ENCODE results near the gene OBSL1. TPM values are rescaled to one million over a fixed set of nuclear protein-coding genes. Genes with fewer than 3 reads are reported as not detected.

OBSL1 gene
- total and polyA plus RNA-seq, 4 donors: 14.2 to 35.3 (median 27.3) TPM

DNA sequence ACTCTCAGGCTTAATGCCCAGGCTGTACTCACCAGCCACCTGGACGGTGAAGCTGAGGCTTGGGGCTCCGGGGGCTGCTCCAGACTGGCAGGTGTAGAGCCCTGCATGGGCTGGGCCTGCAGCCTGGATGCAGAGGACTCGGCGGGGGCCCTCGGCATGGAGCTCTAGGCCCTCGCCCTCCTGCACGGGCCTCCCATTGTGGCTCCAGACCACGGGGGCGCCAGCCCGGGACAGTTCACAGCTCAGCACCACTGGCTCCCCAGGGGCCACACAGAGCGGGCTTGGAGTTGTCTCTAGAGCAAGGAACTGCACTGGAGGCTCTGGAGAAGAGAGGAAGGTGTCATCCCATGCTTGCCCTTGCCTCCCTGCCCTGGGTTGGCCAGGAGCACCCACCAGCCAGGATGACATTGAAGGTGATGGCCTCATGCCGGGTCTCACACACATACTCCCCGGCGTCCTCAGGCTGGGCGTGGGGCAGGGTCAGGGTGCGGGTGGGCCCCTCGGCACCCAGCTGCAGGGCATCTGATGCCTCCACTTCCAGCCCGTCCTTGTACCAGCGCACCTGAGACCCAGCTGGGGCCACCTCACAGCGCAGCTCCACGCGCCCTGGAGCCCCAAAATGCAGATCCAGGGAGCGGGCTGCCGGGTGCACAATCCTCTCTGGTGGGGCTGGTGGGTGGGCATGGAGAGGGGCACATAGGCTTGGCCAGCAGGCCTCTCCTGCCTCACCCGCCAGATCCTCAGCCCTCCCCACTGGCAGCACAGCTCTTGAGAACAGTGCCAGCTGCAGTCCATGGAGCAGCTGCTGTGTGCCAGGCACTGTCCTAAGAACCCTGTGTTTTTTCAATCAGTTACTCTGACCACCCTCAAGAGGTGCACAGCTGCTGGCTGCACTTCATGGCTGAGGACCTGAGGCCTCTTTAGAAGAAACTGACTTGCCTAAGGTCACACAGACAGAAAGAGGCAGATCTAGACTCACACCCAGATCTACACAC, 13.3 kb downstream of the OBSL1 start:
- Histone ChIP-seq H3K36me3 (ENCODE audit: control insufficient read depth in 4 of 4, insufficient read depth in 3 of 4, low read depth in 1 of 4, low read length in 3 of 4) (no peaks in the 10 kb centered on the region), H3K9ac (ENCODE audit: low read depth in 1 of 2, low read length in 2 of 2) (no peak overlapping the region), H3K4me3 (ENCODE audit: low read depth in 1 of 3, low read length in 3 of 3) (no peak overlapping the region), H3K4me1 (ENCODE audit: control insufficient read depth in 4 of 4, insufficient read depth in 4 of 4, low read length in 3 of 4) (peaks cover 0 to 2% (median 2%) of the 10 kb centered on the region in 4 donors), H3K27ac (ENCODE audit: low read depth in 1 of 2, low read length in 2 of 2) (no peak overlapping the region), H3K9me3 (ENCODE audit: control insufficient read depth in 4 of 4, low read length in 3 of 4) (no peaks in the 10 kb centered on the region), H3K27me3 (ENCODE audit: control insufficient read depth in 4 of 4, insufficient read depth in 4 of 4, low read length in 3 of 4) (peaks cover 0 to 3% (median 0%) of the 10 kb centered on the region in 4 donors)
- no peak for TF ChIP-seq GABPA (IDR thresholded peaks at IDR 0.05 in 1 of 2, conservative IDR thresholded peaks at IDR 0.05 in 1 of 2)
- TF ChIP-seq RAD21 (IDR thresholded peaks at IDR 0.05): no peak
- no peak for TF ChIP-seq HNF4A (conservative IDR thresholded peaks at IDR 0.05)
- TF ChIP-seq NR2F2 (IDR thresholded peaks at IDR 0.05): no peak
- TF ChIP-seq ATF3 (IDR thresholded peaks at IDR 0.05): no peak
- no peak for TF ChIP-seq SP1 (IDR thresholded peaks at IDR 0.05)
- no peak for TF ChIP-seq MAX (IDR thresholded peaks at IDR 0.05)
- TF ChIP-seq, protein P1, sequence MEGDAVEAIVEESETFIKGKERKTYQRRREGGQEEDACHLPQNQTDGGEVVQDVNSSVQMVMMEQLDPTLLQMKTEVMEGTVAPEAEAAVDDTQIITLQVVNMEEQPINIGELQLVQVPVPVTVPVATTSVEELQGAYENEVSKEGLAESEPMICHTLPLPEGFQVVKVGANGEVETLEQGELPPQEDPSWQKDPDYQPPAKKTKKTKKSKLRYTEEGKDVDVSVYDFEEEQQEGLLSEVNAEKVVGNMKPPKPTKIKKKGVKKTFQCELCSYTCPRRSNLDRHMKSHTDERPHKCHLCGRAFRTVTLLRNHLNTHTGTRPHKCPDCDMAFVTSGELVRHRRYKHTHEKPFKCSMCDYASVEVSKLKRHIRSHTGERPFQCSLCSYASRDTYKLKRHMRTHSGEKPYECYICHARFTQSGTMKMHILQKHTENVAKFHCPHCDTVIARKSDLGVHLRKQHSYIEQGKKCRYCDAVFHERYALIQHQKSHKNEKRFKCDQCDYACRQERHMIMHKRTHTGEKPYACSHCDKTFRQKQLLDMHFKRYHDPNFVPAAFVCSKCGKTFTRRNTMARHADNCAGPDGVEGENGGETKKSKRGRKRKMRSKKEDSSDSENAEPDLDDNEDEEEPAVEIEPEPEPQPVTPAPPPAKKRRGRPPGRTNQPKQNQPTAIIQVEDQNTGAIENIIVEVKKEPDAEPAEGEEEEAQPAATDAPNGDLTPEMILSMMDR (IDR thresholded peaks at IDR 0.05; ENCODE audit: low read depth, low read length, missing input control): no peak
- TF ChIP-seq JUND (IDR thresholded peaks at IDR 0.05): no peak
- no peak for TF ChIP-seq EGR1 (IDR thresholded peaks at IDR 0.05; ENCODE audit: low read depth in 2 of 2)
- no peak for TF ChIP-seq RXRA (IDR thresholded peaks at IDR 0.05)
- no peak for TF ChIP-seq FOXA2 (IDR thresholded peaks at IDR 0.05)
- no peak for TF ChIP-seq FOXA1 (IDR thresholded peaks at IDR 0.05)
- TF ChIP-seq TAF1 (conservative IDR thresholded peaks at IDR 0.05): no peak
- no peak for TF ChIP-seq YY1 (IDR thresholded peaks at IDR 0.05)
- TF ChIP-seq, protein P2, sequence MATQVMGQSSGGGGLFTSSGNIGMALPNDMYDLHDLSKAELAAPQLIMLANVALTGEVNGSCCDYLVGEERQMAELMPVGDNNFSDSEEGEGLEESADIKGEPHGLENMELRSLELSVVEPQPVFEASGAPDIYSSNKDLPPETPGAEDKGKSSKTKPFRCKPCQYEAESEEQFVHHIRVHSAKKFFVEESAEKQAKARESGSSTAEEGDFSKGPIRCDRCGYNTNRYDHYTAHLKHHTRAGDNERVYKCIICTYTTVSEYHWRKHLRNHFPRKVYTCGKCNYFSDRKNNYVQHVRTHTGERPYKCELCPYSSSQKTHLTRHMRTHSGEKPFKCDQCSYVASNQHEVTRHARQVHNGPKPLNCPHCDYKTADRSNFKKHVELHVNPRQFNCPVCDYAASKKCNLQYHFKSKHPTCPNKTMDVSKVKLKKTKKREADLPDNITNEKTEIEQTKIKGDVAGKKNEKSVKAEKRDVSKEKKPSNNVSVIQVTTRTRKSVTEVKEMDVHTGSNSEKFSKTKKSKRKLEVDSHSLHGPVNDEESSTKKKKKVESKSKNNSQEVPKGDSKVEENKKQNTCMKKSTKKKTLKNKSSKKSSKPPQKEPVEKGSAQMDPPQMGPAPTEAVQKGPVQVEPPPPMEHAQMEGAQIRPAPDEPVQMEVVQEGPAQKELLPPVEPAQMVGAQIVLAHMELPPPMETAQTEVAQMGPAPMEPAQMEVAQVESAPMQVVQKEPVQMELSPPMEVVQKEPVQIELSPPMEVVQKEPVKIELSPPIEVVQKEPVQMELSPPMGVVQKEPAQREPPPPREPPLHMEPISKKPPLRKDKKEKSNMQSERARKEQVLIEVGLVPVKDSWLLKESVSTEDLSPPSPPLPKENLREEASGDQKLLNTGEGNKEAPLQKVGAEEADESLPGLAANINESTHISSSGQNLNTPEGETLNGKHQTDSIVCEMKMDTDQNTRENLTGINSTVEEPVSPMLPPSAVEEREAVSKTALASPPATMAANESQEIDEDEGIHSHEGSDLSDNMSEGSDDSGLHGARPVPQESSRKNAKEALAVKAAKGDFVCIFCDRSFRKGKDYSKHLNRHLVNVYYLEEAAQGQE (IDR thresholded peaks at IDR 0.05): no peak
- TF ChIP-seq, protein P3, sequence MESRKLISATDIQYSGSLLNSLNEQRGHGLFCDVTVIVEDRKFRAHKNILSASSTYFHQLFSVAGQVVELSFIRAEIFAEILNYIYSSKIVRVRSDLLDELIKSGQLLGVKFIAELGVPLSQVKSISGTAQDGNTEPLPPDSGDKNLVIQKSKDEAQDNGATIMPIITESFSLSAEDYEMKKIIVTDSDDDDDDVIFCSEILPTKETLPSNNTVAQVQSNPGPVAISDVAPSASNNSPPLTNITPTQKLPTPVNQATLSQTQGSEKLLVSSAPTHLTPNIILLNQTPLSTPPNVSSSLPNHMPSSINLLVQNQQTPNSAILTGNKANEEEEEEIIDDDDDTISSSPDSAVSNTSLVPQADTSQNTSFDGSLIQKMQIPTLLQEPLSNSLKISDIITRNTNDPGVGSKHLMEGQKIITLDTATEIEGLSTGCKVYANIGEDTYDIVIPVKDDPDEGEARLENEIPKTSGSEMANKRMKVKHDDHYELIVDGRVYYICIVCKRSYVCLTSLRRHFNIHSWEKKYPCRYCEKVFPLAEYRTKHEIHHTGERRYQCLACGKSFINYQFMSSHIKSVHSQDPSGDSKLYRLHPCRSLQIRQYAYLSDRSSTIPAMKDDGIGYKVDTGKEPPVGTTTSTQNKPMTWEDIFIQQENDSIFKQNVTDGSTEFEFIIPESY (IDR thresholded peaks at IDR 0.05): no peak
- no peak for TF ChIP-seq HNF4G (IDR thresholded peaks at IDR 0.05)
- 95% methylated on average over 25 of the region's 25 CpGs for WGBS
- no peak for DNase-seq (ENCODE audit: low spot score)

Data from liver (tissue), 9 donors.